GM19238 (cell line): ENCODE data around the gene MACF1.

Source experiments
- DNase-seq: peaks from one replicate; pipeline ENCODE4 v3.0.0; 2011; ENCODE audit warnings: low spot score; ENCODE audit not compliant: insufficient read length

MACF1 gene

GRCh38 chr1:39261712-39262221 lies 57.3 kb downstream of the MACF1 start:
- DNase-seq = no peak

GRCh38 chr1:39262802-39263201 lies 58.3 kb downstream of the MACF1 start:
- peak; percentile 16 for DNase-seq

GRCh38 chr1:39266269-39266668 lies 61.8 kb downstream of the MACF1 start:
- no peak for DNase-seq

DNA sequence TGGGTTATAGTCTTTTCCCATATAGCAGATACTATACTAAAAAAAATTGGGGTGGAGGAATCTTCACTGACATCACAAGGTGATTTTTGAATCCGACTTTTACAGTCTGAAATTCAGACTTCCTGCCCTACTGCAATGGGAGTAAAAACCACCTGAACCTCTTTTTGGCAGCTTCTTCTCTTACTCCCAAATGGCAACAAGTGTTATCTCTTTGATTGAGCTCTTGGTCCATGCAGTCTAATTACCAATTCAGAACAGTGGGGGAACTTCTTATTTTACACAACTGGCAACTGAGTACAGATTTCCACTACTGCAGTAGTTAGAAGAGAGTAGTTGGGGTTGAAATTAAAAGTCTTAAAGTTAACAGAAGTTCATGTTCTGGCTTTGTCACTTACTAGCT lies 62.3 kb downstream of the MACF1 start:
- no peak for DNase-seq

DNA sequence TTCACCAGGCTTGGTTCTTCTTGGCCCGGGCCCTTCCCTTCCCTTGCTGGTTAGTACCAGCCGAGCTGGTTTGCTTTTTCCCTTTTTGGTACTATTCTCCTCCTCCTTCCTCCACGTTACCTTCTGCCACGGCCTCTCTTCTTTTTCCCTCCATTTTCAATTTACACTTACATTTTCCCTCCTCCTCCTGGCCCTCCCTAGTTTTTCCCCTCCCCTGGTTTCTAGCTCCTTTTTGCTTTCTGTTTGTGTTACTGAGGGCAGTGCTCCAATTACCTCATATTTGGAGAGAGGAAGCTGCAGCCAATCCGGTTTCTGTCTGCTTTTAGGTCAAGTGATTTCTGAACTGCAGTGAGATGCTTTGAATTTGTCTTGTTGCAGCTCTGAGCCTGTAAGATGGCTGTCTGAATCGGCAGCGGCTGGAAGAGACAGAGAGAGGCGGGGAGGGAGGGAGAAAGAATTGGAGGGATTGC lies 63.7 kb downstream of the MACF1 start:
- peak; percentile 17 for DNase-seq

- no peak for DNase-seq
Observed at GRCh38 chr1:39268906-39269305, 64.4 kb downstream of the MACF1 start.

- no peak for DNase-seq
Observed at GRCh38 chr1:39269349-39269748, 64.9 kb downstream of the MACF1 start.

GRCh38 chr1:39269791-39270342 lies 65.4 kb downstream of the MACF1 start:
- peak; percentile 30 for DNase-seq

DNA sequence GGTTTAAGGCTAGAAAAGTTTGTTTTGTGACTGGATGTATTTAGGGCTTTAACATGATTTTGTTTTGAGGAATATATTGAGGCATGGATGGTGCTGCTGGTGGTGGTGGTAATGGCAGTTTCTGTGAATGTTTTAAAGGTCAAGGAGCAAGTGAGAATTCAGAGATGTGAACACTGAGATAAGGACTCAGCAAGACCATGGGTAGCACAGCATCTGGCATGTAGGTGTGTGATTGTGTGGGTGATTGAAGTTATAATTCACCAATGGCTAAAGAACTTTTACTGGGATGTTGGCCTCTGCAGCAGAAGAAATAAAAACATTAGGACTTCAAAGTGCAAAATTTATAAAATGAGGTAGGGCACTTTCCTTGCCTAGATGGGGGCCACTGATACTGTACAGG lies 65.9 kb downstream of the MACF1 start:
- DNase-seq = no peak

- DNase-seq = peak; percentile 18
Observed at GRCh38 chr1:39272027-39272797, 67.7 kb downstream of the MACF1 start.

DNA sequence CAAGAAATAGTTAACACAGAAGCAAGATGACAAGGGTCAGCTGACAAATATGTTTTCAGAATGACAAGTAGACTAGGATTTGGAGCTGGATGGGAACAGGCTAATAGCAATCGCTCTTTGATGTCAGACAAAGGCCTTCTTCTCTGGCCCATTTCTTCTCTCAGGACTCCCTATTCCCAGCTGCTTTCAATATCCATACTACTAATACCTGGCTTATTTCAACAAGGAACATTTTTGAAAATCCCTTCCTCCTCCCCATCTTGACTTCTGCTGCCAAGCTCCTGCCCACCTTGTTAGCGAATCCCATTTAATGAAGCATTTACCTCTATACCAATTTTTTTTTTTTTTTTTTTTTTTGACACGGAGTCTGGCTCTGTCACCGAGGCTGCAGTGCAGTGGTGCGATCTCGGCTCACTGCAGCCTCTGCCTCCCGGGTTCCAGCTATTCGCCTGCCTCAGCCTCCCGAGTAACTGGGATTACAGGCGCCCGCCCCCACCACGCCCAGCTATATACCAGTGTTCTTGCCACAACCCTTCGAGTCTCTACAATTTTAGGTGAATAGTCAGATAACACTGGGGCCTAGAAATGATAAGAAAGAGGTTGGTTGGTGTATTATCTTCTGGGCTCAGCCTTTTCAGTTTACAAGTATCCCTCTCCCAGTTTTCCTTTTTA lies 68.4 kb downstream of the MACF1 start:
- DNase-seq = no peak

GRCh38 chr1:39275836-39276507 lies 71.5 kb downstream of the MACF1 start:
- no peak for DNase-seq

- no peak for DNase-seq
Observed at GRCh38 chr1:39277879-39278278, 73.4 kb downstream of the MACF1 start.

DNA sequence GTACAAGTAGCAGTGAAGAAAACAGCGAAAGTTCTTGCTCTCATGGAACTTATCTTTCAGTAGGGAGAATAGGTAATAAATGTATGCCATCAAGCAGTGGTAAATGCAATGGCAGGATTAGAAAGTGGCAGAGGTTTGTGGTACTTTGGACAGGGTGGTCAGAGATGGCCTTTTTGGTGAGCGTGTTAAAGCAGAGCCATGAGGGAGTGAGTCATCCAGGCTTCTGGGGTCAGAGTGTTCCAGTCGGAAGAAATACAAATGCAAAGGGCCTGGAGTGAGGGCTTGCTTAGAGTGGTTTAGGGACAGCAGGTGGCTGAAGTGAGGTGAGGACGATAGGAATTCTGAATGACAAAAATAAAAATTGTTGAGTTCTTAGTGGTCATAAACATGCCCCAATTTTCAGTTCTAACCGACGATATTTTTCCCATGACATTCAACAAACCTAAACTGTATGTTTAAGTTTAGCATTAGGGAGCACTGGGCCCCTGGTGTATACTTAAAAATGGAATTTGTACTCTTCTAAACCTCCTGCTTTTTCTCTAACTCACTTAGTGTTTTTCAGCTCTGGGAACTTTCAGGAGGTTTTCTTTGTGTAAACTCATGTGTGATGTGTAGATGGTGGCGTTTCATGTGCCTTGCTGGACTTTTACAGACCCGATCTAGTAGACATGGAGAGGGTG lies 78.2 kb downstream of the MACF1 start:
- no peak for DNase-seq

GRCh38 chr1:39283858-39284257 lies 79.4 kb downstream of the MACF1 start:
- DNase-seq = no peak

DNA sequence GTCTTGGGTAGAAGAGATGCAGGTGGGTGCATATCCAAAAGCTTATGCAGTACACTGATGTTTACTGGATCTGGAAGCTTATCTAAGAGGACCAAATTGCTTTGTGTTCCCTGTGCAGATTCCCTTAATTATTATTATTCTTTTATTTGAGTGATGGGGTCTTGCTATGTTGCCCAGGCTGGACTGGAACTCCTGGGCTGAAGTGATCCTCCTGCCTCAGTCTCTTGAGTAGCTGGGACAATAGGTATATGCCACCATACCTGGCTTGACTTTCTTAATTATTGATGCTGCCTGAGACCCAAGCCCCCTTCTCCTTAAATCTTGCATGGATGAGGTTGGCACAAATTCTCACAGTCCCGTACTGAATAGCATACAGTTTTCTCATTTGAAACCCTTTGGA lies 83.0 kb downstream of the MACF1 start:
- DNase-seq = no peak

DNA sequence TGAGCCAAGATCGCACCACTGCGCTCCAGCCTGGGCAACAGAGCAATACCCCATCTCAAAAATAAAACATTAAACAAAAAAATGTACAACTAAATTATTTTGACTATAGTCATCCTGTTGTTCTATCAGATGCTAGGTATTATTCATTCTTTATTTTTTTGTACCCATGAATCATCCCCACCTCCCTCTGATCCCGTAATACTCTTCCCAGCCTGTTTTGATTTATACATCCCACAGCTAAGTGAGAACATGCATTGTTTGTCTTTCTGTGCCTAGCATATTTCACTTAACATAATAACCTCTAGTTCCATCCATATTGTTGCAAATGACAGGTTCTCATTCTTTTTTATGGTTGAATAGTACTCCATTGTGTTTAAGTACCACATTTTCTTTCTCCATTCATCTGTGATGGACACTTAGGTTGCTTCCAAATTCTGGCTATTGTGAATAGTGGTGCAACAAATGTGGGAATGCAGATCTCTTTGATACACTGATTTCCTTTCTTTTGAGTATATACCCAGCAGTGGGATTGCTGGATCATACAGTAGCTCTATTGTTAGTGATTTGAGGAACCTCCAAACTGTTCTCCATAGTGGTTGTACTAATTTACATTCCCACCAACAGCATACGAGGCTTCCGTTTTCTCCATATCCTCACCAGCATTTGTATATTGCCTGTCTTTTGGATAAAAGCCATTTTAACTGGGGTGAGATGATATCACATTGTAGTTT lies 84.4 kb downstream of the MACF1 start:
- no peak for DNase-seq

GRCh38 chr1:39292401-39292800 lies 87.9 kb downstream of the MACF1 start:
- no peak for DNase-seq

DNA sequence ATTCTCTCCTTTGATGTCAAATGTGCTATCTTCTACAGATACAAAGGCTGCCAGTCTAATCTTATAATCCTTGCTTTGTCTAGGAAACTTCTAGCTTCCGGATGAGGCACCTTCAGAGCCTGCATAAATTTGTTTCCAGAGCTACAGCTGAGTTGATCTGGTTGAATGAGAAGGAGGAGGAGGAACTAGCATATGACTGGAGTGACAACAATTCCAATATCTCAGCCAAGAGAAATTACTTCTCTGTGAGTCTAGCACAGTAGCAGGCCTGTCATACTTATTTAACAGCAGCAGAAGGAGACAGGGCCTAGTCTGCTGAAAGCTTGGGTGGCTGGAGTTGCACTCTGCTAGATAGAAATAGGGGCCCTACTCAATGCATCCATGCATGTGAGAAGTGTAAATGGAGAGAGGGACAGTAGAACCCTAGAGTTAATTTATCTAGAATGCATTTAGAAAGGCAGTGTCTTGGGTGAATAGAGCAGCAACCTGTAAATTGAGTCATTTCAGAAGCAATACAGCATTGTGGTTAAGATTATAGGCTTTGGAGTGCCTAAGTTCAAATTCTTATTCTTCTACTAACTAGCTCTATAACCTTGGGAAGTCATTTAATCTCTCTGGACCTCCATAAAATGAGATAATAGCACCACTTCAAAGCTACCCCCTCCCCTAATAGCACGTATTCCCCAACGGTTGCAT lies 89.0 kb downstream of the MACF1 start:
- DNase-seq = no peak

DNA sequence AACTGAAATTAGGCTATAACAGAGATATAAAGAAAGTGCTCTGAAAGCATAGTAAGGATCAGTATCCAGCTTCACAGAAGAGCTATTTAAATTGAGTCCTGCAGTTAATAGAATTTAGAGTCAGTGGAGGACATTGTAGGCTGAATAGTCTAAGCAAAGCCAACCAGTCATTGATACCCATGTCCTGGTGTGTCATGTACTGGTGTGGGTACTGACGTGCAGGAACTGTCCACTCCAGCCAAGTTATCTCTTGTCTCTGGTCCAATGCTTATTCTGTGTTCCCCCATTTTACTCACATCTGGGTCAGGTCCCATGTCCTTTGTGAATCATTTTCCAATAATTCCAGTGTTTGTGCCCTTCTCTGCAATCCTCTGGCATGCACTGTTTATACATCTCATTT lies 90.0 kb downstream of the MACF1 start:
- no peak for DNase-seq
